Cardiac fibroblast (primary cell): ENCODE results near the gene SND1.
A peak's percentile ranks its signal among the peaks of the same experiment; 100 is the strongest.

Experiments
- DNase-seq, 2 donors: peaks; one replicate each; pipeline versions ENCODE4 v3.0.0 to v3.0.0-alpha.2; 2010; ENCODE audit warnings: low read depth in 2 of 2
- H3K4me3 ChIP-seq, 2 donors: replicated peaks in 1 of 2; 1 replicate in 1 of 2; 2 replicates in 1 of 2; pipeline ENCODE4 v1.5.1; 2011; ENCODE audit warnings: low read depth in 2 of 2, low read length in 2 of 2, mild to moderate bottlenecking in 2 of 2, moderate library complexity in 1 of 2
- TF ChIP-seq, protein P1 (sequence below): IDR thresholded peaks from one replicate; pipeline ENCODE4 v1.5.1; 2011; ENCODE audit warnings: low read depth, mild to moderate bottlenecking, low read length, inconsistent platforms

The SND1 gene

GRCh38 chr7:127619681-127620405 lies 32.2 kb upstream of the SND1 start:
- TF ChIP-seq, protein P1, sequence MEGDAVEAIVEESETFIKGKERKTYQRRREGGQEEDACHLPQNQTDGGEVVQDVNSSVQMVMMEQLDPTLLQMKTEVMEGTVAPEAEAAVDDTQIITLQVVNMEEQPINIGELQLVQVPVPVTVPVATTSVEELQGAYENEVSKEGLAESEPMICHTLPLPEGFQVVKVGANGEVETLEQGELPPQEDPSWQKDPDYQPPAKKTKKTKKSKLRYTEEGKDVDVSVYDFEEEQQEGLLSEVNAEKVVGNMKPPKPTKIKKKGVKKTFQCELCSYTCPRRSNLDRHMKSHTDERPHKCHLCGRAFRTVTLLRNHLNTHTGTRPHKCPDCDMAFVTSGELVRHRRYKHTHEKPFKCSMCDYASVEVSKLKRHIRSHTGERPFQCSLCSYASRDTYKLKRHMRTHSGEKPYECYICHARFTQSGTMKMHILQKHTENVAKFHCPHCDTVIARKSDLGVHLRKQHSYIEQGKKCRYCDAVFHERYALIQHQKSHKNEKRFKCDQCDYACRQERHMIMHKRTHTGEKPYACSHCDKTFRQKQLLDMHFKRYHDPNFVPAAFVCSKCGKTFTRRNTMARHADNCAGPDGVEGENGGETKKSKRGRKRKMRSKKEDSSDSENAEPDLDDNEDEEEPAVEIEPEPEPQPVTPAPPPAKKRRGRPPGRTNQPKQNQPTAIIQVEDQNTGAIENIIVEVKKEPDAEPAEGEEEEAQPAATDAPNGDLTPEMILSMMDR: no peak
- peak in 1 of 2 donors; percentile 23 for DNase-seq
- H3K4me3 ChIP-seq: no peak overlapping the region

DNA sequence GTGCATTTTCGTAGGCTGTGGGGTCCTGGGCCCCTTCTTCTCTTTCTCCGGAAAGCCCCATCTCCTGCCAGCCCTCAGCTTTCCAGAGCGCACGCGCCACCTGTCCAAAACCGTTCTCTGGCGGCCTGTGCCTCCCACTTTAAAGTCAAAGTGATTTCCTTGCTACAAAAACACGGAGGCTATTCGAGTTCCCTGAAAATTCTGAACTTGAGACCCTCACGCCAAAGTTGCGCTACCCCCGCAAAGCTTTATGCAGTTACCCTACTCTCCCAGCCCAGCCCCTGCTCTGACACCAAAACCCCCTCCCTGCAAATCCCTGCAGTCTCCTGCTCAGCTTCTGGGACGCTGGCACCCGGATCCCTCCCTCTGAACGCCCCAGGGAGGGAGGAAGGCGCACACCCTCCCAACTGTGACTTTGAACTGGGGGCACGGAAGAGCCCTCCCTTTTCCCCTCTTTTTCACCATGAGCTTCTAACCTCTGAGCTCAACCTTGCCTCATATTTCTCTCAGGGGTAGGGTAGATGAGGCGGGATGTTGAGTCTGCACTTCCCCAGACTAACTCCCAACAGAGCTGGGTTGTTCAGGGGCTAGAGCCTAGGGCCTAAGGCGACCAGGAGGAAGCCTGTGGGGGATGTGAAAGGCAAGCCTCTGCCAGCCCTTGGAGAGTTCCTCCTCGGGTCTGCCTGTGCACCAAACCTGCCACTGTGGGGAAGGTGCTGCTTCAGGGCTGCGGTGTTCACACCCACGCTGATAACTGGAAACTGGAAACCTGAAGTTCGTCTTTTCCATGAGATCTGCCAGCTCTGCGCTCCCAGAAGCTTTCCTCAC lies 31.4 kb upstream of the SND1 start:
- no peak for DNase-seq
- no peak overlapping the region for H3K4me3 ChIP-seq
- TF ChIP-seq, protein P1: no peak

DNA sequence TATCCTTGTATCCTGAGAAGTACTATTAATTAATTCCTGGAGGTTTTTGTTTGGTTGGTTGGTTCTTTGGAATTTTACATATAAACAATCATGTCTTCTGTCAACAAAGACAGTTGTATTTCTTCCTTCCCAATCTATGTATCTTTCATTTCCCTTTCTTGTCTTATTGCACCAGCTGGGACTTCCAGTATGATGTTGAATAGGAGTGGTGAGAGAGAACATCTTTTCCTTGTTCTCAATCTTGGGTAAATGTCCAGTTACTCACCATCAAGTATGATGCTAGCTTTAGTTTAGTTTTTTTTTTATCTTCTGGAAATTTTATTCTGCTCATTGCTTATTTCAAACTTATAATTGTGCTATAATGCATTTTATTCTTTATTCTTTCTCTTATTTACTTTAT lies 26.7 kb upstream of the SND1 start:
- TF ChIP-seq, protein P1: no peak
- no peak overlapping the region for H3K4me3 ChIP-seq
- no peak for DNase-seq

GRCh38 chr7:127628445-127628844 lies 23.5 kb upstream of the SND1 start:
- H3K4me3 ChIP-seq: no peak overlapping the region
- TF ChIP-seq, protein P1: no peak
- DNase-seq: no peak

DNA sequence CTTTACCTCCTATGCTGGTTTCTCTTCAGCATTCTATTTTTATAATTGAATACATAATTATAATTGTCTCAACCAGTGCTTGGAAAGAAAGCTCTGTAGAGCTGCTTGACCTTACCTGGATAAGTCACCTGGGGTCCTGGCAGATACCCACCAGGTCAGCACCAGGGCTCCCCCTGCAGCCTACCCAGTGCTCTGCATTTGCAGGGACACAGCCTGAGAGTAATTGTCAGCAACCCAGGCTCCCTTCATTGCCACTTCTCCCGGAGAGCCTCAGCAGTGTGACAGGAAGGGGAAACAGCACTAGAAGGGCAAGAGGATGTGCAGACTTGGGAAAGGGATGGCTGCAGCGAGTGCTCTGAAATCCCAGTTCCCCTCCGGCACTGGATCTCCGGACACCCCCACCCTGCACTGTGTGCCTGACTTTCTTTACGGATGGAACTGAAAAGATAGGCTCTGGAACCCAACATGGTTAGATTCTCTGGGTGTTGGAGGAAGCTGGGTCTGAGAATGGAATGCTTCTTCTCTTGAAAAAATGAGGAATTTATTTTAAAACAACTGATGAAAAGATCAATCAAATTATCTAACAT lies 22.6 kb upstream of the SND1 start:
- TF ChIP-seq, protein P1: peak; percentile 45
- no peak for DNase-seq
- H3K4me3 ChIP-seq: no peak overlapping the region

DNA sequence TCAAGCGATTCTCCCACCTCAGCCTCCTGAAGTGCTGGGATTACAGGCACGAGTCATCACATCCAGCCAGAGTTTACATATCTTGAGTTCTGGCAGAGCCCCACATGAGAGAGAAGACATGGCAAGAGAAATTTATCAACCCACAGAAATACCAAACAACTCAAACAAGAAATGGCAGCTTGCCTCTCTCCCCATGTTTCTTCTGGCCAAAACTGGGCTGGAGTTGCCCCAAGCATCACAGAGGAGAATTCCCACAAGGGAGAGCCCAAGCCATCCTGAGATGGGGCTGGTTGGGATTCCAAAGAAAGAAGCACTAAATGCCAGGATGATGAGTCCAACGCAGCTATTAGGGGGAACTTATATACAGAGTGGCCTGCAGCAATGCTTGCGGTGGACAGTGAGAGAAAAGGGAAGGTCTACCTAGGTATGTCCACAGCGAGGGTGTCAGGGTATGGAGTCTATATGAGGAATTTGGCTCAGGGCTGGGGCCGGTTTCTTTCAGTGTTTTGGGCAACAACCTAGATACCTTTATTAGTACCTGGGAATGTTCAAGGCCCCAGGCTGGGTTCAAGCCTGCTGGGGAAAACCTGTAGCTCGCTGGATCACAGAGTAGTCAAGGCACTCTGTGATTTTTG lies 19.6 kb upstream of the SND1 start:
- TF ChIP-seq, protein P1: no peak
- peak; percentile 52 to 62 for DNase-seq
- H3K4me3 ChIP-seq: no peak overlapping the region
